Neural cell (in vitro differentiated cells): ENCODE data around the gene KLHL2. TPM values are rescaled to one million over a fixed set of nuclear protein-coding genes. Genes with fewer than 3 reads are reported as not detected.
"Not testable (repeated sequence)": the region's sequence is repeated elsewhere in the genome, so short reads cannot be mapped to it uniquely, and the experiment has no call there.

Experiments used
- H2AFZ ChIP-seq: fragments of 200-600, 300-800 bp; sonication (generic), shearing (Covaris generic); 2 replicates; pipeline ENCODE4 v1.6.0; 2014; ENCODE audit warnings: low read depth, mild to moderate bottlenecking, antibody characterized with exemption, low read length, moderate library complexity
- H3F3A ChIP-seq: fragments of 200-600 bp; shearing (Covaris generic); 2 replicates; pipeline ENCODE4 v1.6.1; 2016; ENCODE audit warnings: mild to moderate bottlenecking, moderate library complexity, mixed read lengths, antibody characterized with exemption, low read length; ENCODE audit not compliant: insufficient read depth, poor library complexity, severe bottlenecking
- H3K27ac ChIP-seq: fragments of 200-600, 300-800 bp; sonication (generic), shearing (Covaris generic); 2 replicates; pipeline ENCODE4 v1.5.1; 2014; ENCODE audit warnings: mild to moderate bottlenecking, low read length, moderate library complexity
- H3K27me3 ChIP-seq: fragments of 300-800, 200-600 bp; sonication (generic), shearing (Covaris generic); 2 replicates; pipeline ENCODE4 v1.6.0; 2014; ENCODE audit warnings: mild to moderate bottlenecking, low read depth, low read length, moderate library complexity; ENCODE audit not compliant: insufficient read depth
- H3K36me3 ChIP-seq: fragments of 300-800, 200-600 bp; sonication (generic), shearing (Covaris generic); 2 replicates; pipeline ENCODE4 v1.5.1; 2014; ENCODE audit warnings: mild to moderate bottlenecking, antibody characterized with exemption, low read length, moderate library complexity; ENCODE audit not compliant: insufficient read depth
- H3K4me2 ChIP-seq: fragments of 300-800, 200-600 bp; sonication (generic), shearing (Covaris generic); 2 replicates; pipeline ENCODE4 v1.6.0; 2014; ENCODE audit warnings: mild to moderate bottlenecking, low read length
- H3K4me3 ChIP-seq: fragments of 300-800, 200-600 bp; sonication (generic), shearing (Covaris generic); 2 replicates; pipeline ENCODE4 v1.5.1; 2014; ENCODE audit warnings: mild to moderate bottlenecking, low read length, moderate library complexity
- H3K79me2 ChIP-seq: fragments of 200-600 bp; shearing (Covaris generic); replicated peaks from 2 replicates; pipeline ENCODE4 v1.6.0; 2014; ENCODE audit warnings: mild to moderate bottlenecking, low read length, moderate library complexity; ENCODE audit not compliant: insufficient read depth
- H3K9ac ChIP-seq: fragments of 300-800, 200-600 bp; sonication (generic), shearing (Covaris generic); 2 replicates; pipeline ENCODE4 v1.6.1; 2016; ENCODE audit warnings: mild to moderate bottlenecking, low read length, mixed read lengths
- H3K9me2 ChIP-seq: fragments of 200-600 bp; shearing (Covaris generic); 2 replicates; pipeline ENCODE4 v1.6.1; 2016; ENCODE audit warnings: mild to moderate bottlenecking, low read length, mixed read lengths; ENCODE audit not compliant: insufficient read depth
- H3K9me3 ChIP-seq: fragments of 200-600, 300-800 bp; sonication (generic), shearing (Covaris generic); 2 replicates; pipeline ENCODE4 v1.6.1; 2016; ENCODE audit warnings: mild to moderate bottlenecking, mixed run types, low read length, moderate library complexity, mixed read lengths
- H4K20me1 ChIP-seq: fragments of 200-600 bp; shearing (Covaris generic); 2 replicates; pipeline ENCODE4 v1.6.1; 2016; ENCODE audit warnings: mild to moderate bottlenecking, mixed run types; ENCODE audit not compliant: insufficient read depth
- CTCF ChIP-seq: fragments of 450-650 bp; IDR thresholded peaks from 2 replicates; pipeline ENCODE4 v1.5.1; 2014; ENCODE audit warnings: antibody characterized with exemption, mild to moderate bottlenecking, moderate library complexity; ENCODE audit not compliant: poor library complexity, severe bottlenecking
- EP300 ChIP-seq: fragments of 450-650 bp; conservative IDR thresholded peaks from 2 replicates; pipeline ENCODE4 v1.6.1; 2014; ENCODE audit warnings: antibody characterized with exemption, mild to moderate bottlenecking, moderate library complexity; ENCODE audit not compliant: poor library complexity, severe bottlenecking
- EZH2 ChIP-seq: fragments of 200-600, 300-800 bp; shearing (Covaris generic), sonication (generic); IDR thresholded peaks from 2 replicates; pipeline ENCODE4 v1.6.1; 2014; ENCODE audit warnings: antibody characterized with exemption, low read length, borderline replicate concordance, mild to moderate bottlenecking; ENCODE audit not compliant: insufficient read depth, poor library complexity, severe bottlenecking
- MXI1 ChIP-seq: fragments of 450-650 bp; conservative IDR thresholded peaks from 2 replicates; pipeline ENCODE4 v1.6.1; 2014; ENCODE audit warnings: antibody characterized with exemption, mild to moderate bottlenecking; ENCODE audit not compliant: poor library complexity, severe bottlenecking
- POLR2AphosphoS5 ChIP-seq: IDR thresholded peaks from 2 replicates; pipeline ENCODE4 v1.6.1; 2012
- RAD21 ChIP-seq: fragments of 450-650 bp; conservative IDR thresholded peaks from 2 replicates; pipeline ENCODE4 v1.6.1; 2014; ENCODE audit warnings: antibody characterized with exemption, mild to moderate bottlenecking, moderate library complexity
- REST ChIP-seq: IDR thresholded peaks from 2 replicates; pipeline ENCODE4 v1.6.1; 2012; ENCODE audit warnings: borderline replicate concordance
- SMC3 ChIP-seq: fragments of 450-650 bp; conservative IDR thresholded peaks from 2 replicates; pipeline ENCODE4 v1.6.1; 2014; ENCODE audit warnings: antibody characterized with exemption, mild to moderate bottlenecking, moderate library complexity; ENCODE audit not compliant: poor library complexity
- TAF1 ChIP-seq: IDR thresholded peaks from 2 replicates; pipeline ENCODE4 v1.6.1; 2012; ENCODE audit warnings: low read depth
- polyA plus RNA-seq: library from polyadenylated mRNA; depleted of rRNA; stranded (reverse); fragments of >200 nt; gene quantifications from 2 replicates; pipeline ENCODE4 v1.2.3, GENCODE V29; 2014

The KLHL2 gene
- polyA plus RNA-seq, 1 donor from 2014 or later, result 42.8 TPM

- no peaks in the 10 kb centered on the region for H3K79me2 ChIP-seq
- H3K36me3 ChIP-seq, result no peaks in the 10 kb centered on the region
- no peak overlapping the region for H3K4me2 ChIP-seq
- H3F3A ChIP-seq, result no peaks in the 10 kb centered on the region
- H3K9me2 ChIP-seq, result no peaks in the 10 kb centered on the region
- H3K4me3 ChIP-seq, result no peak overlapping the region
- H3K27me3 ChIP-seq, result no peaks in the 10 kb centered on the region
- TF ChIP-seq CTCF, result no peak
- no peak for TF ChIP-seq POLR2AphosphoS5
- TF ChIP-seq RAD21, result no peak
- TF ChIP-seq MXI1, result no peak
- no peak for TF ChIP-seq SMC3
- no peak for TF ChIP-seq EP300
- no peak for TF ChIP-seq REST
- no peak for TF ChIP-seq TAF1
- TF ChIP-seq EZH2, result no peak
- H3K9ac ChIP-seq, result no peak overlapping the region
- H3K27ac ChIP-seq, result no peak overlapping the region
- no peaks in the 10 kb centered on the region for H3K9me3 ChIP-seq
- no peaks in the 10 kb centered on the region for H4K20me1 ChIP-seq
- no peak overlapping the region for H2AFZ ChIP-seq
Observed at GRCh38 chr4:165170819-165171218, 36.5 kb upstream of the KLHL2 start.

- not testable (repeated sequence) for H3K9me2 ChIP-seq, H3K36me3 ChIP-seq, H3K79me2 ChIP-seq, H3K4me3 ChIP-seq, H3K27me3 ChIP-seq, H3K9ac ChIP-seq, H3K9me3 ChIP-seq, H3K4me2 ChIP-seq, H4K20me1 ChIP-seq, H3K27ac ChIP-seq, H2AFZ ChIP-seq, H3F3A ChIP-seq
Observed at GRCh38 chr4:165175470-165175869, 31.9 kb upstream of the KLHL2 start.

- H3K36me3 ChIP-seq, result no peaks in the 10 kb centered on the region
- no peak overlapping the region for H3K9ac ChIP-seq
- H3K9me2 ChIP-seq, result no peaks in the 10 kb centered on the region
- H3F3A ChIP-seq, result no peaks in the 10 kb centered on the region
- no peaks in the 10 kb centered on the region for H3K9me3 ChIP-seq
- no peak for TF ChIP-seq MXI1
- no peaks in the 10 kb centered on the region for H3K27me3 ChIP-seq
- H2AFZ ChIP-seq, result no peak overlapping the region
- H3K27ac ChIP-seq, result no peak overlapping the region
- H4K20me1 ChIP-seq, result no peaks in the 10 kb centered on the region
- no peaks in the 10 kb centered on the region for H3K79me2 ChIP-seq
- H3K4me3 ChIP-seq, result no peak overlapping the region
- no peak overlapping the region for H3K4me2 ChIP-seq
Observed at GRCh38 chr4:165175879-165176278, 31.5 kb upstream of the KLHL2 start.
